ENCODE measurements around the gene POU6F2.

POU6F2 gene

DNA sequence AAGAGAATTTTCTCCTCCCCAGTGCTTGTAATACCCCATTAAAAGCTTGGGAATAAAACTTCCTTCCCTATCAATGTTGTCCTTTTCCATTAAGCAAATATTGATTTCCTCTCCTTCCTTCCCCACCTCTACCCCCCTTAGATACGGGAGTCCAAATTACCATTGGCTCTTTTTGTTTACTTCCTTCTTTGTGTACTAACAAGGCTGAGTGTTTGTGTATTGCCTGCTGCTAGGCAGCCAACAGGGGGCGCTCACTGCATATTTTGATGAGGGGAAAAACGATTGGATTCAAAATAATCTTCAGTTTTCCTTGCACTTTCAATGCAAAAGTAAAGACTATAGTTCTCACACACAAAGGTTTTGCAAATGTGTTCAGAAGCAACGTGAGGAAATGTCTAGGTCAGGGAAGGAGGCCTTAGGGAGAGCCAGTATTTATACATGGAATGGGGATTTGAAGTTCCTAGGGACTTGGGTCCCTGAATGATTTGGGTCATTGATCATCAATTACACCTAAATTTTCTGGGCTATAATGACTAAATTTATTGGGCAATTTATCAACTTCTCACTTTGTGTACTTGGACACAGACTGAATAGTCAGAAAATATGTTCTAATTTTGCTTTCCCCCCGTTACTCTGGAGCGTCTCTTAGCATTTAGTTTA, 45.1 kb upstream of the POU6F2 start (continued):
- TF ChIP-seq SP2 (tag by site-specific recombination; IDR thresholded peaks at IDR 0.05) (no peak), ZNF350 (tag by site-specific recombination; IDR thresholded peaks at IDR 0.05) (no peak), BCL11B (tag by site-specific recombination; IDR thresholded peaks at IDR 0.05; ENCODE audit: low read depth) (no peak), ZNF202 (tag by site-specific recombination; IDR thresholded peaks at IDR 0.05; ENCODE audit: borderline replicate concordance) (no peak), YY1 (tag by site-specific recombination; IDR thresholded peaks at IDR 0.05) (no peak), CTCF (tag by site-specific recombination; IDR thresholded peaks at IDR 0.05) (peak; percentile 50; the same call in 1 of the 2 replicates)
- TF ChIP-seq, protein P1, sequence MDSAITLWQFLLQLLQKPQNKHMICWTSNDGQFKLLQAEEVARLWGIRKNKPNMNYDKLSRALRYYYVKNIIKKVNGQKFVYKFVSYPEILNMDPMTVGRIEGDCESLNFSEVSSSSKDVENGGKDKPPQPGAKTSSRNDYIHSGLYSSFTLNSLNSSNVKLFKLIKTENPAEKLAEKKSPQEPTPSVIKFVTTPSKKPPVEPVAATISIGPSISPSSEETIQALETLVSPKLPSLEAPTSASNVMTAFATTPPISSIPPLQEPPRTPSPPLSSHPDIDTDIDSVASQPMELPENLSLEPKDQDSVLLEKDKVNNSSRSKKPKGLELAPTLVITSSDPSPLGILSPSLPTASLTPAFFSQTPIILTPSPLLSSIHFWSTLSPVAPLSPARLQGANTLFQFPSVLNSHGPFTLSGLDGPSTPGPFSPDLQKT (IDR thresholded peaks at IDR 0.05; ENCODE audit: borderline replicate concordance, low read depth, low read length) = no peak
- TF ChIP-seq, protein P2, sequence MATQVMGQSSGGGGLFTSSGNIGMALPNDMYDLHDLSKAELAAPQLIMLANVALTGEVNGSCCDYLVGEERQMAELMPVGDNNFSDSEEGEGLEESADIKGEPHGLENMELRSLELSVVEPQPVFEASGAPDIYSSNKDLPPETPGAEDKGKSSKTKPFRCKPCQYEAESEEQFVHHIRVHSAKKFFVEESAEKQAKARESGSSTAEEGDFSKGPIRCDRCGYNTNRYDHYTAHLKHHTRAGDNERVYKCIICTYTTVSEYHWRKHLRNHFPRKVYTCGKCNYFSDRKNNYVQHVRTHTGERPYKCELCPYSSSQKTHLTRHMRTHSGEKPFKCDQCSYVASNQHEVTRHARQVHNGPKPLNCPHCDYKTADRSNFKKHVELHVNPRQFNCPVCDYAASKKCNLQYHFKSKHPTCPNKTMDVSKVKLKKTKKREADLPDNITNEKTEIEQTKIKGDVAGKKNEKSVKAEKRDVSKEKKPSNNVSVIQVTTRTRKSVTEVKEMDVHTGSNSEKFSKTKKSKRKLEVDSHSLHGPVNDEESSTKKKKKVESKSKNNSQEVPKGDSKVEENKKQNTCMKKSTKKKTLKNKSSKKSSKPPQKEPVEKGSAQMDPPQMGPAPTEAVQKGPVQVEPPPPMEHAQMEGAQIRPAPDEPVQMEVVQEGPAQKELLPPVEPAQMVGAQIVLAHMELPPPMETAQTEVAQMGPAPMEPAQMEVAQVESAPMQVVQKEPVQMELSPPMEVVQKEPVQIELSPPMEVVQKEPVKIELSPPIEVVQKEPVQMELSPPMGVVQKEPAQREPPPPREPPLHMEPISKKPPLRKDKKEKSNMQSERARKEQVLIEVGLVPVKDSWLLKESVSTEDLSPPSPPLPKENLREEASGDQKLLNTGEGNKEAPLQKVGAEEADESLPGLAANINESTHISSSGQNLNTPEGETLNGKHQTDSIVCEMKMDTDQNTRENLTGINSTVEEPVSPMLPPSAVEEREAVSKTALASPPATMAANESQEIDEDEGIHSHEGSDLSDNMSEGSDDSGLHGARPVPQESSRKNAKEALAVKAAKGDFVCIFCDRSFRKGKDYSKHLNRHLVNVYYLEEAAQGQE (tag by site-specific recombination; IDR thresholded peaks at IDR 0.05) = no peak

DNA sequence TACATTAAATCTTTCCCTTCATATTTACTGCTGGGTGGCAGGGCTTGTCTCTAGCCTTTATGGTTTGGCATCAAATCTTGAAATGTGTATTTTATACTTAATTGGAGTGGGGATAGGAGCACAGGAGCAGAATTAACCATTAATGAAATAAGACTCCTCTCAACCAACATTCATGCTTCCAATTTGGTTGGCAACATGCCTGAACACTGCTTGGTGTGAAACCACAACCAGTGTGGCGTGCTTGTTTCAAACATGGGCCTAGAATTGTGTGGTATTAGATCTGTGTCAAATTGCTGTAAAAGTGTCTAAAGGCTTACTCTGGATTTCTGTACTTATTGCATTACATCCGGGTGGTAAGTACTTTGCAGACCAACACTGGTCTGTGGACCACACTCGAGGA, 43.7 kb upstream of the POU6F2 start:
- POLR2A ChIA-PET = interaction anchor here (0.6 kb wide), 1 partner anchor 481 kb away, joined by 3 read pairs; no protein-coding TSS in a partner anchor
- H3K36me3 ChIP-seq (ENCODE audit: control insufficient read depth in 2 of 2, insufficient read depth in 1 of 2, low read length in 2 of 2) = no peaks in the 10 kb centered on the region
- TF ChIP-seq ZNF214 (tag by site-specific recombination; IDR thresholded peaks at IDR 0.05; ENCODE audit: borderline replicate concordance) (no peak), GLI2 (tag by site-specific recombination; IDR thresholded peaks at IDR 0.05; ENCODE audit: borderline replicate concordance, low read depth) (no peak), ZNF624 (tag by site-specific recombination; IDR thresholded peaks at IDR 0.05) (no peak), ZEB2 (tag by site-specific recombination; IDR thresholded peaks at IDR 0.05) (no peak)
- CTCF ChIA-PET = interaction anchor here (0.6 to 2.1 kb wide), 7 partner anchors 13 to 531 kb away, joined by 3 to 13 read pairs (median 3); no protein-coding TSS in a partner anchor
- no peaks in the 10 kb centered on the region for H3K9me3 ChIP-seq (ENCODE audit: control insufficient read depth, insufficient read depth, low read depth, low read length)
- no peak overlapping the region for H3K27ac ChIP-seq (ENCODE audit: extremely low read depth, low read depth, low read length)
- no peak overlapping the region for H3K4me3 ChIP-seq (ENCODE audit: low read depth, low read length)
- no peaks in the 10 kb centered on the region for H3K4me1 ChIP-seq (ENCODE audit: control insufficient read depth, insufficient read depth, low read length)

DNA sequence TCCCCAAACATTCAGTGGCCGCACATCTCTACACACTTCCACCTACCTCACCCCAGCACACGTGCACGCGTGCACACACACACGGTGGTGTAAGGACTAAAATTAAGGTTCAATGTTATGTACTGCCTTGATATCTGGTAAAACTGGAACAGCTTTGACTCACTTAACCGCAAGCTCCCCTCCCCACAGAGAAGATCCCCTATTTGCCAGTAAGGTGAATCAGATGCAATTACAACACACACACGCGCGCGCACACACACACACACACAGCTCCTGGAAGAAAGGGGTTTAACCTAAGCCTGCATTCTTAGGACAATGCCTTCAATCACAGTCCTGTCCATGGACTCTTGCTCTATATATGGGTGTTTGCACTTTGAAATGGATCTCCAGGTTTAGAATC, 43.2 kb upstream of the POU6F2 start:
- no peaks in the 10 kb centered on the region for H3K36me3 ChIP-seq (ENCODE audit: control insufficient read depth in 2 of 2, insufficient read depth in 1 of 2, low read length in 2 of 2)
- CTCF ChIA-PET = interaction anchor here (0.6 to 2.1 kb wide), 4 partner anchors 12 to 531 kb away, joined by 3 to 13 read pairs (median 7); no protein-coding TSS in a partner anchor
- H3K9me3 ChIP-seq (ENCODE audit: control insufficient read depth, insufficient read depth, low read depth, low read length) = no peaks in the 10 kb centered on the region
- H3K4me1 ChIP-seq (ENCODE audit: control insufficient read depth, insufficient read depth, low read length) = no peaks in the 10 kb centered on the region
- POLR2A ChIA-PET = interaction anchor here (0.6 kb wide), 1 partner anchor 480 kb away, joined by 3 read pairs; no protein-coding TSS in a partner anchor
- H3K27ac ChIP-seq (ENCODE audit: extremely low read depth, low read depth, low read length) = no peak overlapping the region
- H3K4me3 ChIP-seq (ENCODE audit: low read depth, low read length) = no peak overlapping the region
- TF ChIP-seq ZNF266 (tag by site-specific recombination; IDR thresholded peaks at IDR 0.05; ENCODE audit: low read depth) (no peak), ZNF133 (tag by site-specific recombination; IDR thresholded peaks at IDR 0.05) (no peak), ZNF174 (tag by site-specific recombination; IDR thresholded peaks at IDR 0.05) (no peak), ZSCAN30 (tag by site-specific recombination; IDR thresholded peaks at IDR 0.05) (no peak), ZNF548 (tag by site-specific recombination; IDR thresholded peaks at IDR 0.05) (no peak), ZBTB8A (tag by site-specific recombination; IDR thresholded peaks at IDR 0.05) (no peak), ZNF707 (tag by site-specific recombination; IDR thresholded peaks at IDR 0.05) (no peak), ZNF366 (tag by site-specific recombination; conservative IDR thresholded peaks at IDR 0.05) (no peak), ZNF658 (tag by site-specific recombination; IDR thresholded peaks at IDR 0.05) (no peak), ZNF341 (tag by site-specific recombination; IDR thresholded peaks at IDR 0.05; ENCODE audit: low read depth) (no peak), ZNF555 (tag by site-specific recombination; conservative IDR thresholded peaks at IDR 0.05) (no peak)
- TF ChIP-seq, protein P3, sequence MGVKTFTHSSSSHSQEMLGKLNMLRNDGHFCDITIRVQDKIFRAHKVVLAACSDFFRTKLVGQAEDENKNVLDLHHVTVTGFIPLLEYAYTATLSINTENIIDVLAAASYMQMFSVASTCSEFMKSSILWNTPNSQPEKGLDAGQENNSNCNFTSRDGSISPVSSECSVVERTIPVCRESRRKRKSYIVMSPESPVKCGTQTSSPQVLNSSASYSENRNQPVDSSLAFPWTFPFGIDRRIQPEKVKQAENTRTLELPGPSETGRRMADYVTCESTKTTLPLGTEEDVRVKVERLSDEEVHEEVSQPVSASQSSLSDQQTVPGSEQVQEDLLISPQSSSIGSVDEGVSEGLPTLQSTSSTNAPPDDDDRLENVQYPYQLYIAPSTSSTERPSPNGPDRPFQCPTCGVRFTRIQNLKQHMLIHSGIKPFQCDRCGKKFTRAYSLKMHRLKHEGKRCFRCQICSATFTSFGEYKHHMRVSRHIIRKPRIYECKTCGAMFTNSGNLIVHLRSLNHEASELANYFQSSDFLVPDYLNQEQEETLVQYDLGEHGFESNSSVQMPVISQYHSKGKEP (tag by site-specific recombination; IDR thresholded peaks at IDR 0.05) = no peak

Data from HEK293 (cell line).